Gastrocnemius medialis (tissue), 4 donors: ENCODE data around the gene IL2RA. TPM values are rescaled to one million over a fixed set of nuclear protein-coding genes. Genes with fewer than 3 reads are reported as not detected.

ENCODE experiments used
- ATAC-seq, 2 donors: fragments of 150-250 bp; one replicate each; pipeline ENCODE4 v1.9.1; 2016
- DNase-seq, 2 donors: peaks; one replicate each; pipeline ENCODE4 v3.0.0-alpha.2; 2019
- H3K27ac ChIP-seq, 4 donors: fragments of 200-600 bp; sonication (generic); 1 replicate in 1 of 4; 2 replicates in 3 of 4; pipeline ENCODE4 v1.5.1; 2016 to 2018; ENCODE audit warnings: mild to moderate bottlenecking in 2 of 4, moderate library complexity in 1 of 4
- H3K27me3 ChIP-seq, 3 donors: fragments of 200-600 bp; sonication (generic) in 2 of 3; 1 replicate in 1 of 3; 2 replicates in 2 of 3; pipeline versions ENCODE4 v1.5.1 to v1.6.0; 2016 to 2019; ENCODE audit warnings: mild to moderate bottlenecking in 1 of 3, moderate library complexity in 1 of 3
- H3K36me3 ChIP-seq, 2 donors: fragments of 200-600 bp; sonication (generic) in 1 of 2; one replicate each; pipeline ENCODE4 v1.5.1; 2017 to 2018
- H3K4me1 ChIP-seq, 2 donors: fragments of 200-600 bp; sonication (generic) in 1 of 2; one replicate each; pipeline ENCODE4 v1.5.1; 2016 to 2017; ENCODE audit warnings: mild to moderate bottlenecking in 2 of 2
- H3K4me3 ChIP-seq, 4 donors: fragments of 200-600 bp; sonication (generic) in 3 of 4; 1 replicate in 1 of 4; 2 replicates in 3 of 4; pipeline ENCODE4 v1.5.1; 2016 to 2019; ENCODE audit warnings: mild to moderate bottlenecking in 2 of 4
- H3K9me3 ChIP-seq, 3 donors: fragments of 200-600 bp; sonication (generic) in 2 of 3; 1 replicate in 1 of 3; 2 replicates in 2 of 3; pipeline ENCODE4 v1.5.1; 2016 to 2019
- CTCF ChIP-seq, 5 experiments: fragments of 450-650 bp in 3 of 5; fragments of 200-600 bp in 2 of 5; sonication (generic) in 2 of 5; IDR thresholded peaks in 4 of 5; conservative IDR thresholded peaks in 1 of 5; 1 replicate in 4 of 5; 2 replicates in 1 of 5; pipeline ENCODE4 v1.5.1; 2016 to 2019; ENCODE audit warnings: antibody characterized with exemption in 5 of 5, mild to moderate bottlenecking in 3 of 5, moderate library complexity in 3 of 5
- POLR2A ChIP-seq, 2 donors: fragments of 450-650 bp; IDR thresholded peaks; one replicate each; pipeline ENCODE4 v1.6.1; 2017; ENCODE audit warnings: antibody characterized with exemption in 2 of 2, mild to moderate bottlenecking in 2 of 2, moderate library complexity in 2 of 2
- in situ Hi-C, 4 donors: fragments of 200-750 bp; cut with MboI; loops; one replicate each; pipeline versions ENCODE4 v1.15.0 to v1.8.0; 2017; ENCODE audit warnings: low sequenced_read_pairs in 4 of 4
- intact Hi-C: fragments of 100-400 bp; cut with DNase I; formaldehyde crosslinking; loops from one replicate; pipeline ENCODE4 v1.15.1; 2023; ENCODE audit warnings: low total_unique reads
- total RNA-seq, 4 donors: library from RNA; depleted of rRNA; stranded (reverse); fragments of >200 nt; gene quantifications; one replicate each; pipeline versions ENCODE4 v1.1.0 to v1.2.3, GENCODE V29; 2016

IL2RA gene
- total RNA-seq, 4 donors from 2014 or later, result 2.1 TPM; not detected in 3

DNA sequence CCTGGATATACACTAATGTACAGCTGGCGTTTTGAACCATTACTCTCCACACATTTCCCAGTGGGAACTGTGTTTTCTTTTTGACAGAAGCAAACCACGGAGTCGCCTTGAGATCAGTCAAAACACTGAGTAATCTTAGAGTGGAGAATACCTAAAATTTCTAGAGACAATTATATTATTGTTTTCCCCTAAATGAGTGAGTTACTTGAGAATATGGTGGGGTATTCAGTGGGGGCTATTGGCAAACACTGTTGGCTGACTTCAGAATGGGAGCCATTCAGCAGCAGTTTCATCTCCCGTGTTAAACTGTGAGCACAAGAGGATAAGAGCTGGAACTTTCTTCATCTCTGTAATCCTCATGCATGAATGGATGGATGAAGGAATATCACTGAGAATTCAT lies 6.2 kb downstream of the IL2RA start:
- Histone ChIP-seq H3K9me3 (no peaks in the 10 kb centered on the region), H3K27me3 (no peaks in the 10 kb centered on the region), H3K4me3 (no peak overlapping the region), H3K4me1 (peaks cover 9 to 15% of the 10 kb centered on the region in 2 donors), H3K36me3 (no peaks in the 10 kb centered on the region), H3K27ac (no peak overlapping the region)
- ATAC-seq (no peak), DNase-seq (no peak)
- intact Hi-C loops (no loop called here), in situ Hi-C loops (no loop called here)
- TF ChIP-seq POLR2A (IDR thresholded peaks at IDR 0.05) (no peak), CTCF (IDR thresholded peaks at IDR 0.05 in 4 of 5, conservative IDR thresholded peaks at IDR 0.05 in 1 of 5) (no peak)

DNA sequence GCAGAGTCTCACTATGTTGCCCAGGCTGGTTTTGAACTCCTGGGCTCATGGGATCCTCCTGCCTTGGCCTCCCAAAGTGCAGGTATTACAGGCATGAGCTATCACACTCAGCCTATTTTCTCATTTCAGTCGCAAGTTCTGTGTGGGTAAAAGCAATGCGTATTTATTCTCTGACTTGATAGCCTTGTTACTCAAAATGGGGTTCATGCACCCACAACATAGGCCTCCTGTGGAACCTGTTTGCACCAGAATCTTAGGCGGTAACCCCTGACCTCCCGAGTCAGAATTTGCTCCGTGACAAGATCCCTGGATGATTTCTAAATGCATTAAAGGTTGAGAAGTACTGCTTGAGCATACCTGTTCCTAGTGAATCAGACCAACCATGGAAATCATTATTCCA lies 7.3 kb downstream of the IL2RA start:
- Histone ChIP-seq H3K4me3 (no peak overlapping the region), H3K4me1 (peaks cover 9 to 15% of the 10 kb centered on the region in 2 donors), H3K9me3 (no peaks in the 10 kb centered on the region), H3K36me3 (no peaks in the 10 kb centered on the region), H3K27me3 (no peaks in the 10 kb centered on the region), H3K27ac (peak overlapping the region in 2 of 4 donors; percentile 38 to 41)
- ATAC-seq (no peak), DNase-seq (no peak)
- TF ChIP-seq CTCF (IDR thresholded peaks at IDR 0.05 in 4 of 5, conservative IDR thresholded peaks at IDR 0.05 in 1 of 5), result no peak
- TF ChIP-seq POLR2A (IDR thresholded peaks at IDR 0.05), result no peak
- intact Hi-C loops (no loop called here), in situ Hi-C loops (no loop called here)

GRCh38 chr10:6053816-6054631 lies 8.1 kb downstream of the IL2RA start:
- in situ Hi-C loops, result no loop called here
- intact Hi-C loops, result no loop called here
- Histone ChIP-seq H3K27ac (peak overlapping the region in 3 of 4 donors; percentile 41 to 57 (median 52)), H3K9me3 (no peaks in the 10 kb centered on the region), H3K4me1 (peaks cover 9 to 15% of the 10 kb centered on the region in 2 donors), H3K4me3 (no peak overlapping the region), H3K27me3 (no peaks in the 10 kb centered on the region), H3K36me3 (no peaks in the 10 kb centered on the region)
- peak; percentile 14 to 26 for DNase-seq
- ATAC-seq, result peak; percentile 24 to 25
- TF ChIP-seq POLR2A (IDR thresholded peaks at IDR 0.05) (no peak), CTCF (IDR thresholded peaks at IDR 0.05 in 4 of 5, conservative IDR thresholded peaks at IDR 0.05 in 1 of 5) (no peak)

DNA sequence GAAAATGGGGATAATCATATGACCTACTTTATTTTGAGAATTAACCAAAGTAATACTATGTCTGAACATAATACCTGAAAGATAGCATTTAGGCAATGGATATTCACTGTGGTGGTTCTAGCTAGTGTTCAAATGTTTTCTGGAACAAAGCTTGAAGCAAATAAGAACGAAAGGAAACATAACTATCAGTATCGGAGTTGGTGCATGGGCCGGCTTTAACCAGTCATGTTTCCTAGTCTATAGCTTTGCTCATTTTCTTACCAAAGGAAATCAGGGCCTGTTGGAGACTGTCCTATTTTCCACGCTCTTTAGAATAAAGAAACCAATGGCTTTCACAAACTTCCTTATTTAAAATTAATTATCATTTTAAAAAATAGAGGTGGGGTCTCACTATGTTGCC lies 8.9 kb downstream of the IL2RA start:
- in situ Hi-C loops, result no loop called here
- Histone ChIP-seq H3K9me3 (no peaks in the 10 kb centered on the region), H3K27ac (peak overlapping the region in 3 of 4 donors; percentile 41 to 57 (median 52)), H3K4me1 (peaks cover 9 to 10% of the 10 kb centered on the region in 2 donors), H3K27me3 (no peaks in the 10 kb centered on the region), H3K4me3 (no peak overlapping the region), H3K36me3 (no peaks in the 10 kb centered on the region)
- ATAC-seq, result no peak
- intact Hi-C loops, result no loop called here
- DNase-seq, result no peak
- no peak for TF ChIP-seq CTCF (IDR thresholded peaks at IDR 0.05 in 4 of 5, conservative IDR thresholded peaks at IDR 0.05 in 1 of 5)
- TF ChIP-seq POLR2A (IDR thresholded peaks at IDR 0.05), result no peak
